Muscle layer of duodenum (tissue), 2 donors: ENCODE data around the gene PPP1CC.

Experiments
- H3K27ac ChIP-seq: one replicate; pipeline ENCODE4 v1.7.0; 2013; ENCODE audit warnings: mild to moderate bottlenecking, low read length
- H3K27me3 ChIP-seq: one replicate; pipeline ENCODE4 v1.7.0; 2013; ENCODE audit warnings: low read depth, mild to moderate bottlenecking, control low read depth, low read length
- H3K36me3 ChIP-seq, 2 donors: one replicate each; pipeline ENCODE4 v1.7.0; 2013; ENCODE audit warnings: low read length in 2 of 2, control low read depth in 1 of 2, mild to moderate bottlenecking in 1 of 2; ENCODE audit not compliant: insufficient read depth in 2 of 2, control insufficient read depth in 1 of 2
- H3K4me1 ChIP-seq, 2 donors: one replicate each; pipeline ENCODE4 v1.7.0; 2013; ENCODE audit warnings: low read length in 2 of 2, mild to moderate bottlenecking in 2 of 2, control low read depth in 1 of 2, moderate library complexity in 1 of 2; ENCODE audit not compliant: insufficient read depth in 2 of 2, control insufficient read depth in 1 of 2
- H3K4me3 ChIP-seq, 2 donors: one replicate each; pipeline ENCODE4 v1.7.0; 2013; ENCODE audit warnings: low read length in 2 of 2, low read depth in 1 of 2, mild to moderate bottlenecking in 1 of 2
- H3K9me3 ChIP-seq, 2 donors: one replicate each; pipeline ENCODE4 v1.7.0; 2013; ENCODE audit warnings: low read length in 2 of 2, control low read depth in 1 of 2, mild to moderate bottlenecking in 1 of 2; ENCODE audit not compliant: control insufficient read depth in 1 of 2
- donor health status: healthy.

PPP1CC gene

GRCh38 chr12:110742718-110743570, at the start of gene PPP1CC:
Gene PPP1CC, minus strand, starts transcription at chr12:110742891. Its CDS starts 184 bp downstream, at chr12:110742707.
- peak within 1 kb of the TSS; percentile 59 for H3K27ac ChIP-seq
- no peaks in the 10 kb centered on the region for H3K36me3 ChIP-seq
- peak within 1 kb of the TSS; percentile 77 to 85 for H3K4me3 ChIP-seq
- H3K4me1 ChIP-seq = peaks cover 21 to 47% of the 10 kb centered on the region in 2 donors
- H3K9me3 ChIP-seq = no peaks in the 10 kb centered on the region
- H3K27me3 ChIP-seq = no peaks in the 10 kb centered on the region

- no peaks in the 10 kb centered on the region for H3K36me3 ChIP-seq
- H3K27ac ChIP-seq = no peak overlapping the region
- peaks cover 2 to 6% of the 10 kb centered on the region in 2 donors for H3K4me1 ChIP-seq
- no peaks in the 10 kb centered on the region for H3K9me3 ChIP-seq
- H3K4me3 ChIP-seq = no peak overlapping the region
- no peaks in the 10 kb centered on the region for H3K27me3 ChIP-seq
These were observed 48.9 kb upstream of the PPP1CC start for GRCh38 chr12:110791589-110791988.

- Histone ChIP-seq H3K9me3 (no peaks in the 10 kb centered on the region), H3K4me3 (no peak overlapping the region), H3K4me1 (peaks cover 1 to 6% of the 10 kb centered on the region in 2 donors), H3K27me3 (no peaks in the 10 kb centered on the region), H3K27ac (no peak overlapping the region), H3K36me3 (no peaks in the 10 kb centered on the region)
These were observed 47.6 kb upstream of the PPP1CC start for GRCh38 chr12:110790301-110790700.

GRCh38 chr12:110786012-110786411, 43.3 kb upstream of the PPP1CC start:
- Histone ChIP-seq H3K4me3 (no peak overlapping the region), H3K4me1 (peaks cover 0 to 6% of the 10 kb centered on the region in 2 donors), H3K36me3 (no peaks in the 10 kb centered on the region), H3K27ac (no peak overlapping the region), H3K9me3 (no peaks in the 10 kb centered on the region), H3K27me3 (no peaks in the 10 kb centered on the region)

GRCh38 chr12:110785240-110785639, 42.5 kb upstream of the PPP1CC start:
- Histone ChIP-seq H3K27ac (no peak overlapping the region), H3K9me3 (no peaks in the 10 kb centered on the region), H3K4me3 (no peak overlapping the region)

GRCh38 chr12:110782922-110783321, 40.2 kb upstream of the PPP1CC start:
- no peaks in the 10 kb centered on the region for H3K36me3 ChIP-seq
- H3K27me3 ChIP-seq = no peaks in the 10 kb centered on the region
- no peaks in the 10 kb centered on the region for H3K4me1 ChIP-seq
- no peaks in the 10 kb centered on the region for H3K9me3 ChIP-seq
- H3K4me3 ChIP-seq = no peak overlapping the region
- no peak overlapping the region for H3K27ac ChIP-seq

More at GRCh38 chr12:110785240-110785639, 42.5 kb upstream of the PPP1CC start:
- Histone ChIP-seq H3K36me3 (no peaks in the 10 kb centered on the region), H3K27me3 (no peaks in the 10 kb centered on the region), H3K4me1 (peaks cover 0 to 2% of the 10 kb centered on the region in 2 donors)

GRCh38 chr12:110782094-110782493, 39.4 kb upstream of the PPP1CC start:
- no peaks in the 10 kb centered on the region for H3K9me3 ChIP-seq
- no peak overlapping the region for H3K4me3 ChIP-seq
- H3K27me3 ChIP-seq = no peaks in the 10 kb centered on the region
- H3K27ac ChIP-seq = no peak overlapping the region
- no peaks in the 10 kb centered on the region for H3K4me1 ChIP-seq
- no peaks in the 10 kb centered on the region for H3K36me3 ChIP-seq

- H3K4me1 ChIP-seq = no peaks in the 10 kb centered on the region
- H3K27me3 ChIP-seq = no peaks in the 10 kb centered on the region
- H3K36me3 ChIP-seq = no peaks in the 10 kb centered on the region
- H3K4me3 ChIP-seq = no peak overlapping the region
- H3K27ac ChIP-seq = no peak overlapping the region
- no peaks in the 10 kb centered on the region for H3K9me3 ChIP-seq
These were observed 37.8 kb upstream of the PPP1CC start for GRCh38 chr12:110780448-110780847.

GRCh38 chr12:110778833-110779577, 36.3 kb upstream of the PPP1CC start:
- H3K27me3 ChIP-seq = no peaks in the 10 kb centered on the region
- H3K9me3 ChIP-seq = no peaks in the 10 kb centered on the region
- H3K4me3 ChIP-seq = no peak overlapping the region
- H3K27ac ChIP-seq = no peak overlapping the region
- no peaks in the 10 kb centered on the region for H3K36me3 ChIP-seq
- H3K4me1 ChIP-seq = no peaks in the 10 kb centered on the region

GRCh38 chr12:110776410-110776809, 33.7 kb upstream of the PPP1CC start:
- no peaks in the 10 kb centered on the region for H3K9me3 ChIP-seq
- H3K36me3 ChIP-seq = no peaks in the 10 kb centered on the region
- H3K27ac ChIP-seq = no peak overlapping the region
- H3K4me1 ChIP-seq = no peaks in the 10 kb centered on the region
- no peaks in the 10 kb centered on the region for H3K27me3 ChIP-seq
- H3K4me3 ChIP-seq = no peak overlapping the region

GRCh38 chr12:110775997-110776396, 33.3 kb upstream of the PPP1CC start:
- no peaks in the 10 kb centered on the region for H3K4me1 ChIP-seq
- no peak overlapping the region for H3K27ac ChIP-seq

More at GRCh38 chr12:110775997-110776396, 33.3 kb upstream of the PPP1CC start:
- Histone ChIP-seq H3K4me3 (no peak overlapping the region), H3K9me3 (no peaks in the 10 kb centered on the region), H3K36me3 (no peaks in the 10 kb centered on the region), H3K27me3 (no peaks in the 10 kb centered on the region)
